ENCODE results near the gene PDGFA. TPM values are rescaled to one million over a fixed set of nuclear protein-coding genes. Genes with fewer than 3 reads are reported as not detected.

PDGFA gene
- total and polyA plus RNA-seq, 11 donors: 11.8 to 50.9 (median 20.3) TPM

DNA sequence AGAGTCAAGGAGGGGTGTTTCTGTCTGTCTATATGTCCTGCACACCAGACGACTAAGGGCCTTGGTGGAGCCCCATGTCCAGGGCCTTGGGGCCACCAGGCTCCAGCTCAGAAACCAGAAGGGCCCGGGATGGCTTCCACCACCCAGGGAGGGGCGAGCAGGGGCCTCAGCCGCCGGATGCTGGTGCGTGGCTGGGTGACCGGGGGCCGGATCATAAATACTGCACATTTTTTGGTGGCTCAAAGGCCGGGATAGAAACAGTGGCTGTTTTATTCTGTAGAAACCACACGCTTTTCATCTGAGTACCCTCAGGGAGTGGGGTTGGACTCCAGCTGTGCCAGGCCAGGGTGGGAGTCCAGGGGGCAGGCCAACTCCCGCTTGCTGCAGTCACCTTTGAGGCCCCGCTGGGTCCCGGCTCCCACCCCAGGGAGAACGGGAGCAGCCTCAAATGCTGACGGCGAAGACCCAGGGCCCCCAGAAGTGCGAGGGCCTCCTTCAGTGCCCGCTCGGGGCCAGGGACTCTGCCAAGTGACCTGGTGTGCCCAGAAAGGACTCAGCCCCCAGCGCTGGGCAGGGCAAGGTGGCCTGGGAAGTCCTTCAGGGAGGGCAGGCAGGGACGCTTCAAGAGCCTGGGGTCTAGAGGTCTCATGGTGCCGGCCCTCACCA lies 28.2 kb downstream of the PDGFA start:
- Histone ChIP-seq H3K27ac (no peak overlapping the region), H3K4me3 (no peak overlapping the region), H3K27me3 (peaks cover 0 to 4% (median 0%) of the 10 kb centered on the region in 9 donors), H3K36me3 (peaks cover 0 to 7% (median 2%) of the 10 kb centered on the region in 9 donors), H3K4me1 (peaks cover 0 to 10% (median 0%) of the 10 kb centered on the region in 12 donors), H3K9me3 (no peaks in the 10 kb centered on the region)
- intact Hi-C loops (cut with DNase I): no loop called here
- WGBS, 4 donors: 78 to 88% (median 86%) methylated on average over 8 to 22 of the region's 22 CpGs
- ATAC-seq: no peak
- no peak for TF ChIP-seq POLR2A (IDR thresholded peaks at IDR 0.05)
- TF ChIP-seq, protein P1, sequence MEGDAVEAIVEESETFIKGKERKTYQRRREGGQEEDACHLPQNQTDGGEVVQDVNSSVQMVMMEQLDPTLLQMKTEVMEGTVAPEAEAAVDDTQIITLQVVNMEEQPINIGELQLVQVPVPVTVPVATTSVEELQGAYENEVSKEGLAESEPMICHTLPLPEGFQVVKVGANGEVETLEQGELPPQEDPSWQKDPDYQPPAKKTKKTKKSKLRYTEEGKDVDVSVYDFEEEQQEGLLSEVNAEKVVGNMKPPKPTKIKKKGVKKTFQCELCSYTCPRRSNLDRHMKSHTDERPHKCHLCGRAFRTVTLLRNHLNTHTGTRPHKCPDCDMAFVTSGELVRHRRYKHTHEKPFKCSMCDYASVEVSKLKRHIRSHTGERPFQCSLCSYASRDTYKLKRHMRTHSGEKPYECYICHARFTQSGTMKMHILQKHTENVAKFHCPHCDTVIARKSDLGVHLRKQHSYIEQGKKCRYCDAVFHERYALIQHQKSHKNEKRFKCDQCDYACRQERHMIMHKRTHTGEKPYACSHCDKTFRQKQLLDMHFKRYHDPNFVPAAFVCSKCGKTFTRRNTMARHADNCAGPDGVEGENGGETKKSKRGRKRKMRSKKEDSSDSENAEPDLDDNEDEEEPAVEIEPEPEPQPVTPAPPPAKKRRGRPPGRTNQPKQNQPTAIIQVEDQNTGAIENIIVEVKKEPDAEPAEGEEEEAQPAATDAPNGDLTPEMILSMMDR (IDR thresholded peaks at IDR 0.05): no peak
- DNase-seq: peak in 3 of 5 donors; percentile 15 to 24 (median 18)

- Histone ChIP-seq H3K27ac (no peak overlapping the region), H3K9me3 (no peaks in the 10 kb centered on the region), H3K4me3 (no peak overlapping the region), H3K36me3 (peaks cover 0 to 3% (median 0%) of the 10 kb centered on the region in 9 donors), H3K4me1 (peaks cover 0 to 16% (median 0%) of the 10 kb centered on the region in 12 donors), H3K27me3 (peaks cover 0 to 4% (median 0%) of the 10 kb centered on the region in 9 donors)
- WGBS, 4 donors: 85 to 92% (median 87%) methylated on average over 13 to 18 of the region's 18 CpGs
- DNase-seq (peak in 3 of 5 donors; percentile 17 to 47 (median 17)), ATAC-seq (no peak)
- TF ChIP-seq, protein P1 (IDR thresholded peaks at IDR 0.05): no peak
- TF ChIP-seq POLR2A (IDR thresholded peaks at IDR 0.05): no peak
- intact Hi-C loops (cut with DNase I): no loop called here
Measured at GRCh38 chr7:490461-491291, 29.0 kb downstream of the PDGFA start.

DNA sequence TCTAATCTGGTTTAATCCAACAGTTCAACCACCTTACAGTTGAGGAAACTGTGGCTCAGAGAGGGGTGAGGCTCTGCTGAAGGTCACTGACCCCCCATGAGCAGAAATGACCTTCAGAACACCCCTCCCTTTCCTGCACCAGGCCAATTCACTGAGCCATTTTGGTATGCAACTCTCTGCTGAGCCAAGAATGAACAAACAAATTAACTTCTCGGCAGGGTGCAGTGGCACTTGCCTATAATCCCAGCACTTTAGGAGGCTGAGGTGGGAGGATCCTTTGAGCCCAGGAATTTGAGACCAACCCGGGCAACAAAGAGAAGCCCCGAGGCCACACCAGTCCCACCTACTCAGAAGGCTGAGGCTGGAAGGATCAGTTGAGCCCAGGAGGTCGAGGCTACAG lies 29.8 kb downstream of the PDGFA start:
- WGBS, 4 donors: 68 to 84% (median 80%) methylated on average over 4 of the region's 4 CpGs
- Histone ChIP-seq H3K36me3 (no peaks in the 10 kb centered on the region), H3K4me3 (no peak overlapping the region), H3K27me3 (peaks cover 0 to 6% (median 0%) of the 10 kb centered on the region in 9 donors), H3K27ac (no peak overlapping the region), H3K4me1 (peaks cover 0 to 21% (median 0%) of the 10 kb centered on the region in 12 donors), H3K9me3 (no peaks in the 10 kb centered on the region)
- intact Hi-C loops (cut with DNase I): no loop called here
- TF ChIP-seq, protein P1 (IDR thresholded peaks at IDR 0.05): no peak
- TF ChIP-seq POLR2A (IDR thresholded peaks at IDR 0.05): no peak
- DNase-seq (peak in 2 of 5 donors; percentile 2 to 11), ATAC-seq (no peak)

GRCh38 chr7:486216-486743 lies 33.4 kb downstream of the PDGFA start:
- Histone ChIP-seq H3K36me3 (no peaks in the 10 kb centered on the region), H3K4me3 (no peak overlapping the region), H3K9me3 (no peaks in the 10 kb centered on the region), H3K4me1 (peaks cover 0 to 12% (median 0%) of the 10 kb centered on the region in 12 donors), H3K27ac (no peak overlapping the region), H3K27me3 (peaks cover 0 to 9% (median 0%) of the 10 kb centered on the region in 9 donors)
- DNase-seq (peak in 2 of 5 donors; percentile 12 to 20), ATAC-seq (peak in 1 of 4 donors; percentile 6)
- 90 to 96% (median 92%) methylated on average over 16 of the region's 16 CpGs for WGBS, 4 donors
- intact Hi-C loops (cut with DNase I): no loop called here
- no peak for TF ChIP-seq POLR2A (IDR thresholded peaks at IDR 0.05)
- TF ChIP-seq, protein P1 (IDR thresholded peaks at IDR 0.05): no peak
